Activated T-cell treated with anti-CD3 and anti-CD28 coated beads for 1 hour (primary cell): ENCODE measurements around the gene TCERG1L.
"Not testable (repeated sequence)": the region's sequence is repeated elsewhere in the genome, so short reads cannot be mapped to it uniquely, and the experiment has no call there.

Experiments used
- DNase-seq: peaks from one replicate; pipeline ENCODE4 v3.0.0-alpha.2; 2020; ENCODE audit warnings: low read depth

The TCERG1L gene

GRCh38 chr10:131248376-131249165 is 63.0 kb downstream of the TCERG1L start:
- DNase-seq, result no peak

GRCh38 chr10:131247873-131248272 is 63.6 kb downstream of the TCERG1L start:
- no peak for DNase-seq

GRCh38 chr10:131246775-131247174 is 64.7 kb downstream of the TCERG1L start:
- DNase-seq, result no peak

GRCh38 chr10:131246089-131246488 is 65.4 kb downstream of the TCERG1L start:
- no peak for DNase-seq

- no peak for DNase-seq
Measured at GRCh38 chr10:131245475-131246059, 66.0 kb downstream of the TCERG1L start.

- no peak for DNase-seq
Measured at GRCh38 chr10:131244836-131245235, 66.7 kb downstream of the TCERG1L start.

- no peak for DNase-seq
Measured at GRCh38 chr10:131243076-131243475, 68.4 kb downstream of the TCERG1L start.

GRCh38 chr10:131242007-131242406 is 69.5 kb downstream of the TCERG1L start:
- DNase-seq, result no peak

- no peak for DNase-seq
Measured at GRCh38 chr10:131240691-131241090, 70.8 kb downstream of the TCERG1L start.

- no peak for DNase-seq
Measured at GRCh38 chr10:131239926-131240325, 71.6 kb downstream of the TCERG1L start.

GRCh38 chr10:131239450-131239849 is 72.1 kb downstream of the TCERG1L start:
- DNase-seq, result no peak

GRCh38 chr10:131238669-131239280 is 72.7 kb downstream of the TCERG1L start:
- DNase-seq, result no peak

GRCh38 chr10:131237991-131238651 is 73.4 kb downstream of the TCERG1L start:
- no peak for DNase-seq

GRCh38 chr10:131234606-131235005 is 76.9 kb downstream of the TCERG1L start:
- not testable (repeated sequence) for DNase-seq

GRCh38 chr10:131233611-131234258 is 77.8 kb downstream of the TCERG1L start:
- no peak for DNase-seq

- DNase-seq, result no peak
Measured at GRCh38 chr10:131231965-131232541, 79.5 kb downstream of the TCERG1L start.

- DNase-seq, result no peak
Measured at GRCh38 chr10:131231323-131231964, 80.1 kb downstream of the TCERG1L start.

- no peak for DNase-seq
Measured at GRCh38 chr10:131230641-131231322, 80.7 kb downstream of the TCERG1L start.

- no peak for DNase-seq
Measured at GRCh38 chr10:131230166-131230565, 81.4 kb downstream of the TCERG1L start.

GRCh38 chr10:131227163-131227740 is 84.3 kb downstream of the TCERG1L start:
- DNase-seq, result no peak
